Hepatocyte (in vitro differentiated cells): Measurements from ENCODE around the gene STK4.

Experiments
- CTCF ChIP-seq: fragments of 200-600 bp; sonication (generic); IDR thresholded peaks from 2 replicates; pipeline ENCODE4 v1.5.1; 2016; ENCODE audit warnings: antibody characterized with exemption, mild to moderate bottlenecking; ENCODE audit not compliant: poor library complexity
- EZH2 ChIP-seq: fragments of 200-600 bp; sonication (generic); IDR thresholded peaks from 2 replicates; pipeline ENCODE4 v1.6.1; 2016; ENCODE audit warnings: antibody characterized with exemption, mild to moderate bottlenecking, borderline replicate concordance
- EZH2phosphoT487 ChIP-seq: fragments of 200-600 bp; sonication (generic); IDR thresholded peaks from one replicate; pipeline ENCODE4 v1.6.1; 2018; ENCODE audit warnings: antibody characterized with exemption, mild to moderate bottlenecking, low read depth, moderate library complexity; ENCODE audit not compliant: unreplicated experiment, severe bottlenecking

- TF ChIP-seq CTCF (no peak), EZH2 (no peak), EZH2phosphoT487 (no peak)
Measured at GRCh38 chr20:45019762-45020123, 53.4 kb downstream of the STK4 start.
